NT2/D1 (cell line): ENCODE results near the gene FRYL.

Experiments
- SUZ12 ChIP-seq: IDR thresholded peaks from 2 replicates; pipeline ENCODE4 v1.6.1; 2011; ENCODE audit not compliant: insufficient read length, insufficient read depth; ENCODE audit errors: extremely low read depth
- YY1 ChIP-seq: IDR thresholded peaks from 2 replicates; pipeline ENCODE4 v1.6.1; 2011; ENCODE audit not compliant: insufficient read length, insufficient read depth
- ZNF274 ChIP-seq: IDR thresholded peaks from 2 replicates; pipeline ENCODE4 v1.6.1; 2011; ENCODE audit warnings: mild to moderate bottlenecking, low read depth, low read length

DNA sequence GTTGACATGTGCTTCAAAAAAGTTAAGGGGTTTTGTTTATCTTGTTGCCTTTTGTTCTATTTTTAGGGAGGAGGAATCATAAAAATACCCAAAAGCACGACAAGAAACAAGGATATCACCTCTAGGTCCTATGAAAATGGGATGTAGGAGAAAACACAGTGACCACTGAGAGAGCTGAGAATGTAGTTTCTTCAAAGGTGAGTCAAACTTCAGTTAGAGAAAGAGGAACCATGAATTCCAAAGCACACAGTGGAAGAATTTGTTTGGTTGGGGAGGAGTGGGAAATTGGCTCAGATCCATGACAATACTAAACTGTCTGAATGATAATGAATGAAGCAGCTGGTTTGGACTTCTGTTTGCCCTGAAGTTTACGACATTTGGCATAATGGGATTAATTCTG, 19.1 kb upstream of the FRYL start:
- TF ChIP-seq ZNF274: no peak
- TF ChIP-seq SUZ12: no peak
- TF ChIP-seq YY1: no peak
